ENCODE results near the gene L3HYPDH. TPM values are rescaled to one million over a fixed set of nuclear protein-coding genes. Genes with fewer than 3 reads are reported as not detected.

Gene L3HYPDH
- total RNA-seq (ENCODE audit: unreplicated experiment), result 6.8 TPM
- long read RNA-seq, partial matches to known transcripts, result 0 of 1 reads
- long read RNA-seq, other reads (novel, unspliced or antisense), result 1 of 1 reads

GRCh38 chr14:59483819-59484638, at the start of gene L3HYPDH, which contains the start of gene JKAMP:
TSS of gene L3HYPDH (minus strand) at chr14:59484408. CDS start at chr14:59484316, 92 bp downstream.
TSS of gene JKAMP (plus strand) at chr14:59484517. CDS start at chr14:59484590, 73 bp downstream.
- peak; percentile 100 for DNase-seq
- peak; percentile 74 for TF ChIP-seq CTCF (IDR thresholded peaks at IDR 0.05; ENCODE audit: partially characterized antibody, unreplicated experiment)
- H3K4me1 Mint-ChIP-seq (ENCODE audit: low read depth, unreplicated experiment), result peaks cover 3% of the 10 kb centered on the region
- H3K36me3 Mint-ChIP-seq (ENCODE audit: unreplicated experiment), result no peaks in the 10 kb centered on the region
- H3K27ac Mint-ChIP-seq (ENCODE audit: unreplicated experiment), result peak within 1 kb of the TSS; percentile 97
- peaks cover 10% of the 10 kb centered on the region for H3K9me3 Mint-ChIP-seq (ENCODE audit: unreplicated experiment)
- peak within 1 kb of the TSS; percentile 94 for H3K4me3 Mint-ChIP-seq (ENCODE audit: unreplicated experiment)
- H3K27me3 Mint-ChIP-seq (ENCODE audit: unreplicated experiment), result peaks cover 4% of the 10 kb centered on the region

GRCh38 chr14:59532419-59532818, 48.2 kb upstream of the L3HYPDH start:
- DNase-seq, result no peak
- Mint-ChIP-seq H3K27ac (ENCODE audit: unreplicated experiment) (no peak overlapping the region), H3K9me3 (ENCODE audit: unreplicated experiment) (peaks cover 3% of the 10 kb centered on the region), H3K4me1 (ENCODE audit: low read depth, unreplicated experiment) (peaks cover 4% of the 10 kb centered on the region), H3K36me3 (ENCODE audit: unreplicated experiment) (no peaks in the 10 kb centered on the region), H3K27me3 (ENCODE audit: unreplicated experiment) (no peaks in the 10 kb centered on the region), H3K4me3 (ENCODE audit: unreplicated experiment) (no peak overlapping the region)
- TF ChIP-seq CTCF (IDR thresholded peaks at IDR 0.05; ENCODE audit: partially characterized antibody, unreplicated experiment), result no peak

- Mint-ChIP-seq H3K4me3 (ENCODE audit: unreplicated experiment) (no peak overlapping the region), H3K36me3 (ENCODE audit: unreplicated experiment) (no peaks in the 10 kb centered on the region), H3K27me3 (ENCODE audit: unreplicated experiment) (no peaks in the 10 kb centered on the region), H3K9me3 (ENCODE audit: unreplicated experiment) (peaks cover 3% of the 10 kb centered on the region), H3K4me1 (ENCODE audit: low read depth, unreplicated experiment) (no peaks in the 10 kb centered on the region), H3K27ac (ENCODE audit: unreplicated experiment) (no peak overlapping the region)
- no peak for DNase-seq
- no peak for TF ChIP-seq CTCF (IDR thresholded peaks at IDR 0.05; ENCODE audit: partially characterized antibody, unreplicated experiment)
Measured at GRCh38 chr14:59530349-59530748, 46.1 kb upstream of the L3HYPDH start.

GRCh38 chr14:59529189-59529588, 45.0 kb upstream of the L3HYPDH start:
- no peak overlapping the region for H3K27ac Mint-ChIP-seq (ENCODE audit: unreplicated experiment)
- no peak for TF ChIP-seq CTCF (IDR thresholded peaks at IDR 0.05; ENCODE audit: partially characterized antibody, unreplicated experiment)
- no peaks in the 10 kb centered on the region for H3K36me3 Mint-ChIP-seq (ENCODE audit: unreplicated experiment)
- peaks cover 3% of the 10 kb centered on the region for H3K9me3 Mint-ChIP-seq (ENCODE audit: unreplicated experiment)
- H3K4me3 Mint-ChIP-seq (ENCODE audit: unreplicated experiment), result no peak overlapping the region
- H3K4me1 Mint-ChIP-seq (ENCODE audit: low read depth, unreplicated experiment), result no peaks in the 10 kb centered on the region
- no peak for DNase-seq
- no peaks in the 10 kb centered on the region for H3K27me3 Mint-ChIP-seq (ENCODE audit: unreplicated experiment)

GRCh38 chr14:59520224-59520623, 36.0 kb upstream of the L3HYPDH start:
- no peak for DNase-seq
- no peak for TF ChIP-seq CTCF (IDR thresholded peaks at IDR 0.05; ENCODE audit: partially characterized antibody, unreplicated experiment)
- H3K4me3 Mint-ChIP-seq (ENCODE audit: unreplicated experiment), result no peak overlapping the region
- no peaks in the 10 kb centered on the region for H3K9me3 Mint-ChIP-seq (ENCODE audit: unreplicated experiment)
- no peaks in the 10 kb centered on the region for H3K4me1 Mint-ChIP-seq (ENCODE audit: low read depth, unreplicated experiment)
- no peaks in the 10 kb centered on the region for H3K27me3 Mint-ChIP-seq (ENCODE audit: unreplicated experiment)
- H3K27ac Mint-ChIP-seq (ENCODE audit: unreplicated experiment), result no peak overlapping the region
- H3K36me3 Mint-ChIP-seq (ENCODE audit: unreplicated experiment), result no peaks in the 10 kb centered on the region
